KMS-11 (cell line): ENCODE results near the gene CHMP6.

ENCODE experiments used
- H2AFZ ChIP-seq: fragments of 200-600 bp; sonication (generic); 2 replicates; pipeline ENCODE4 v1.6.1; 2016; ENCODE audit warnings: antibody characterized with exemption, mixed run types, low read depth
- H3K27ac ChIP-seq: fragments of 200-600 bp; sonication (generic); 2 replicates; pipeline ENCODE4 v1.6.1; 2016; ENCODE audit warnings: mild to moderate bottlenecking, mixed run types
- H3K27me3 ChIP-seq: fragments of 200-600 bp; sonication (generic); 2 replicates; pipeline ENCODE4 v1.6.1; 2017; ENCODE audit warnings: mild to moderate bottlenecking, low read depth, mixed run types, moderate library complexity; ENCODE audit not compliant: insufficient read depth
- H3K36me3 ChIP-seq: fragments of 200-600 bp; sonication (generic); 2 replicates; pipeline ENCODE4 v1.6.1; 2017; ENCODE audit warnings: mild to moderate bottlenecking, mixed run types; ENCODE audit not compliant: insufficient read depth
- H3K4me1 ChIP-seq: fragments of 200-600 bp; sonication (generic); 2 replicates; pipeline ENCODE4 v1.6.1; 2016; ENCODE audit warnings: mild to moderate bottlenecking, low read depth, mixed run types; ENCODE audit not compliant: poor library complexity, severe bottlenecking
- H3K4me2 ChIP-seq: fragments of 200-600 bp; sonication (generic); 2 replicates; pipeline ENCODE4 v1.7.0; 2016; ENCODE audit warnings: mild to moderate bottlenecking, mixed run types
- H3K4me3 ChIP-seq: fragments of 200-600 bp; sonication (generic); IDR thresholded peaks from 2 replicates; pipeline ENCODE4 v1.6.1; 2017; ENCODE audit warnings: low read depth, low read length, mixed read lengths; ENCODE audit not compliant: insufficient read depth
- H3K79me2 ChIP-seq: fragments of 200-600 bp; sonication (generic); 2 replicates; pipeline ENCODE4 v1.6.1; 2016; ENCODE audit warnings: low read depth, mixed run types; ENCODE audit not compliant: insufficient read depth
- H3K9ac ChIP-seq: fragments of 200-600 bp; sonication (generic); 2 replicates; pipeline ENCODE4 v1.6.1; 2016; ENCODE audit warnings: mild to moderate bottlenecking, mixed run types
- H4K20me1 ChIP-seq: fragments of 200-600 bp; sonication (generic); 2 replicates; pipeline ENCODE4 v1.6.1; 2016; ENCODE audit warnings: mild to moderate bottlenecking, mixed run types; ENCODE audit not compliant: insufficient read depth
- TF ChIP-seq, protein P1 (sequence below): fragments of 200-600 bp; sonication (generic); conservative IDR thresholded peaks from 2 replicates; pipeline ENCODE4 v1.6.1; 2017; ENCODE audit warnings: low read depth, mild to moderate bottlenecking, antibody characterized with exemption, low read length, moderate library complexity, mixed read lengths

CHMP6 gene

DNA sequence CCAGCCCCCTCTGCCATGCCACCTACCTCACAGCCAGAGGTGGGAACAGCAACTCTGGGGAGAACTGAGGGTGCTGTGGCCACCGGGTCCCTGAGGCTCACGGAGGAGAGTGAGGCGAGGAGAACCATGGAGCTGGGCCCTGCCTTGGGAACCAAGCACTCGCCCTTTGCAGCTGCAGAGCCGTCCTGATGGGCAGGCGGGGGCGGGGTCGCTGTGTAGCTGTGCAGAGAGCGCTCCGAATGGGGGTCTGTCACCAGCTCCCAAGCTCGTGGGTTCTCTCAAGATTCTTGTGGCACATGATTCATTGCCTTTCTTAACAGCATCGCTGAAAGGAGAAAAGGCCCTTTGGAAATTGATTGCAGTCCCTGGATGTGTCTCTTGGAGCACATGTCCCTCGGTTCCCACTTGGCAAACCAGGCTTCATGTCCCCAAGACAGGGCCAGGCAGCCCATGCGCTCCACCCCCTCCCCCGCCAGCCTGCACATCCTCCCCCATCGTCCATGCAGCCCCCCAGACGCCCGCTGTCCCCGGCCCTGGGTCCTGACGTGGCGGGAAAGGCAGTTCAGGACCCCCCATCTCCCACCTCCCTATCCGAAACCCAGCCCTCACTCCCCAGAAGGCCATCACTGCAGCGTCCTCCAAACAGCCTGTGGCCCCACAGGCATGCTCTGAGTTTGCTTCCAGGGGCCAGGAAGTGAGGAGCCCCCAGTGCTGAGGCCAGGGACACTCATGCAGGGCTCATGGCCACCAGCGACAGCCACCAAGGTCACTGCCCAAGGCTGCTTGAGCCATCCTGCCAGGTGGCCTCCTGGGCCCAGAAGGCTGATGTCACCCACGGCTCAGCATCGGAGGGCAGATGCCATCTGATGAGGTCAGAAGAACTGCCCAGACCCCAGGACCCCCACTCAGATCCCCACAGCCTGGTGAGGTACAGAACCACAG lies 20.6 kb upstream of the CHMP6 start:
- Histone ChIP-seq H3K27me3 (no peaks in the 10 kb centered on the region), H3K4me3 (no peak overlapping the region), H3K9ac (no peak overlapping the region), H3K4me1 (peaks cover 11% of the 10 kb centered on the region), H3K27ac (no peak overlapping the region), H3K36me3 (no peaks in the 10 kb centered on the region), H4K20me1 (no peaks in the 10 kb centered on the region), H2AFZ (no peak overlapping the region), H3K79me2 (no peaks in the 10 kb centered on the region), H3K4me2 (no peak overlapping the region)
- TF ChIP-seq, protein P1, sequence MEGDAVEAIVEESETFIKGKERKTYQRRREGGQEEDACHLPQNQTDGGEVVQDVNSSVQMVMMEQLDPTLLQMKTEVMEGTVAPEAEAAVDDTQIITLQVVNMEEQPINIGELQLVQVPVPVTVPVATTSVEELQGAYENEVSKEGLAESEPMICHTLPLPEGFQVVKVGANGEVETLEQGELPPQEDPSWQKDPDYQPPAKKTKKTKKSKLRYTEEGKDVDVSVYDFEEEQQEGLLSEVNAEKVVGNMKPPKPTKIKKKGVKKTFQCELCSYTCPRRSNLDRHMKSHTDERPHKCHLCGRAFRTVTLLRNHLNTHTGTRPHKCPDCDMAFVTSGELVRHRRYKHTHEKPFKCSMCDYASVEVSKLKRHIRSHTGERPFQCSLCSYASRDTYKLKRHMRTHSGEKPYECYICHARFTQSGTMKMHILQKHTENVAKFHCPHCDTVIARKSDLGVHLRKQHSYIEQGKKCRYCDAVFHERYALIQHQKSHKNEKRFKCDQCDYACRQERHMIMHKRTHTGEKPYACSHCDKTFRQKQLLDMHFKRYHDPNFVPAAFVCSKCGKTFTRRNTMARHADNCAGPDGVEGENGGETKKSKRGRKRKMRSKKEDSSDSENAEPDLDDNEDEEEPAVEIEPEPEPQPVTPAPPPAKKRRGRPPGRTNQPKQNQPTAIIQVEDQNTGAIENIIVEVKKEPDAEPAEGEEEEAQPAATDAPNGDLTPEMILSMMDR = peak; percentile 47; the same call in 1 of the 2 replicates

DNA sequence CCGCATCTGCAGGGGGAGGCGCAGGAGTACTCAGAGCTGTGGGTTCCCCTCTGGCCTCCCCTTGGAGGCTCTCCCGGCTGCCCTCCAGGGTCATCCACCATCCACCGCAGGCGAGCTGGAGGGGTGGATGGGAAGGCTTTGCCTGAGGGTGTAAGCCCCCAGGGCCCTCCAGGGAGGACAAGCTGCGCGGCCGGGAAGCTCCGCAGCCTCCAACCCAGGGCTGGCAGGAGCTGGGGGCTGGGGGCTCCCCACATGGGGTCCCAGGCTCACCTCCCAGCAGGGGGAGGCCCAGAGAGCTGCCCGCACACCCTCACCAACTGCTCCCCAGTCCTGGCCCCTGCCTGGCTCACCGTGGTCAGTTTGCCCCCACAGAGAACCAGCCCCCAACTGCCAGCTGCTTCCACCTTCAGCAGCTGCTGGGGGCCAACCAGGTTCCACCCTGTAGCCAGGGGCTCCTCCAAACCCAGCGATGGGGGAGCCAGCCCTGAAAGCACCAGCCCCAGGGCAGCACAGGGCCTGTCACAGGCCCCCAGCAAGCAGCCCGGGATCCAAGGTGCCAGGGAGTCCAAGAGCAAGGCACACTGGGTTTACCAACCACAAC lies 19.8 kb upstream of the CHMP6 start:
- no peaks in the 10 kb centered on the region for H3K79me2 ChIP-seq
- no peaks in the 10 kb centered on the region for H4K20me1 ChIP-seq
- H3K27ac ChIP-seq = no peak overlapping the region
- H3K4me2 ChIP-seq = no peak overlapping the region
- H3K4me1 ChIP-seq = peaks cover 11% of the 10 kb centered on the region
- no peak overlapping the region for H2AFZ ChIP-seq
- TF ChIP-seq, protein P1 = no peak
- no peaks in the 10 kb centered on the region for H3K27me3 ChIP-seq
- H3K36me3 ChIP-seq = no peaks in the 10 kb centered on the region
- no peak overlapping the region for H3K9ac ChIP-seq
- no peak overlapping the region for H3K4me3 ChIP-seq

DNA sequence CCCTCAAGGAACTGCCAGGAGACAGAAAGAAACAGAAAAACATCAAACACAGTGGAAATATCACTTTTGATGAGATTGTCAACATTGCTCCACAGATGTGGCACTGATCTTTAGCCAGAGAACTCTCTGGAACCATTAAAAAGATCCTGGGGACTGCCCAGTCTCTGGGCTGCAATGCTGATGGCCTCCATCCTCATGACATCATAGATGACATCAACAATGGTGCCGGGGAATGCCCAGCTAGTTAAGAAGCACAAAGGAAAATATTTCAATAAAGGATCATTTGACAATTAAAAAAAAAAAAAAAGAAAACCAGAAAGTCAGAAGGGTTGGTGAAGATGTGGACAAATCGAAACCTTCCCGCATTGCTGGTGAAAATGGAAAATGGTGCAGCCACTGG lies 14.9 kb upstream of the CHMP6 start:
- no peaks in the 10 kb centered on the region for H3K79me2 ChIP-seq
- TF ChIP-seq, protein P1 = no peak
- H3K4me2 ChIP-seq = no peak overlapping the region
- no peaks in the 10 kb centered on the region; the same call in 1 of the 2 replicates for H3K27me3 ChIP-seq
- no peak overlapping the region for H3K9ac ChIP-seq
- no peak overlapping the region for H3K27ac ChIP-seq
- H2AFZ ChIP-seq = no peak overlapping the region
- no peaks in the 10 kb centered on the region for H3K4me1 ChIP-seq
- H3K4me3 ChIP-seq = no peak overlapping the region
- no peaks in the 10 kb centered on the region for H3K36me3 ChIP-seq
- no peaks in the 10 kb centered on the region for H4K20me1 ChIP-seq

DNA sequence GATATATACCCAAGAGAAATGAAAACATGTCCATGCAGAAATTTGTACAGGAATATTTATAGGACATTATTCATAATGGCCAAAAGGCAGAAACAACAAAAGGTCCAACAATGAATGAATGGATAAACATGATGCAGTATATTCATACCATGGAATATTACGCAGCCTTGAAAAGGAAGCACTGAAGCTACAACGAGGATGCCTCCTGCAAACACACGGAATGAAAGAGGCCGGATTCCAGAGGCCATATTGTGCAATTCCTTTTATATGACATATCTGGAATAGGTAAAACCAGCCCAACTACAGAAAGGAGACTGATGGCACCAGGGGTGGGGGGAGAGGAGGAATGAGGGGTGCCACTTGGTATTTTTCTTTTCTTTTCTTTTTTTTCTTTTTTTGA lies 14.5 kb upstream of the CHMP6 start:
- Histone ChIP-seq H3K27me3 (peaks cover 5% of the 10 kb centered on the region; the same call in 1 of the 2 replicates), H3K4me1 (no peaks in the 10 kb centered on the region), H3K79me2 (no peaks in the 10 kb centered on the region), H3K4me2 (no peak overlapping the region), H3K27ac (no peak overlapping the region), H3K36me3 (no peaks in the 10 kb centered on the region), H2AFZ (no peak overlapping the region), H3K9ac (no peak overlapping the region), H3K4me3 (no peak overlapping the region), H4K20me1 (no peaks in the 10 kb centered on the region)
- TF ChIP-seq, protein P1 = no peak
